ENCODE data around the gene SCGB1D1.

- TF ChIP-seq, protein P1, sequence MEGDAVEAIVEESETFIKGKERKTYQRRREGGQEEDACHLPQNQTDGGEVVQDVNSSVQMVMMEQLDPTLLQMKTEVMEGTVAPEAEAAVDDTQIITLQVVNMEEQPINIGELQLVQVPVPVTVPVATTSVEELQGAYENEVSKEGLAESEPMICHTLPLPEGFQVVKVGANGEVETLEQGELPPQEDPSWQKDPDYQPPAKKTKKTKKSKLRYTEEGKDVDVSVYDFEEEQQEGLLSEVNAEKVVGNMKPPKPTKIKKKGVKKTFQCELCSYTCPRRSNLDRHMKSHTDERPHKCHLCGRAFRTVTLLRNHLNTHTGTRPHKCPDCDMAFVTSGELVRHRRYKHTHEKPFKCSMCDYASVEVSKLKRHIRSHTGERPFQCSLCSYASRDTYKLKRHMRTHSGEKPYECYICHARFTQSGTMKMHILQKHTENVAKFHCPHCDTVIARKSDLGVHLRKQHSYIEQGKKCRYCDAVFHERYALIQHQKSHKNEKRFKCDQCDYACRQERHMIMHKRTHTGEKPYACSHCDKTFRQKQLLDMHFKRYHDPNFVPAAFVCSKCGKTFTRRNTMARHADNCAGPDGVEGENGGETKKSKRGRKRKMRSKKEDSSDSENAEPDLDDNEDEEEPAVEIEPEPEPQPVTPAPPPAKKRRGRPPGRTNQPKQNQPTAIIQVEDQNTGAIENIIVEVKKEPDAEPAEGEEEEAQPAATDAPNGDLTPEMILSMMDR (conservative IDR thresholded peaks at IDR 0.05 in 1 of 2, IDR thresholded peaks at IDR 0.05 in 1 of 2; ENCODE audit: extremely low read depth in 1 of 2, insufficient read depth in 1 of 2, low read depth in 1 of 2, low read length in 2 of 2), result no peak
- no peak for TF ChIP-seq EZH2 (IDR thresholded peaks at IDR 0.05; ENCODE audit: borderline replicate concordance, low read length)
Measured at GRCh38 chr11:62241095-62241494, 51.1 kb downstream of the SCGB1D1 start.

All from mammary epithelial cell (primary cell).